GDM1 (cell line): ENCODE data around the gene OR13J1.
A peak's percentile ranks its signal among the peaks of the same experiment; 100 is the strongest.

Source experiments
- DNase-seq: peaks from one replicate; lab custom pipeline; 2025; lab: John Stamatoyannopoulos, UW

OR13J1 gene

DNA sequence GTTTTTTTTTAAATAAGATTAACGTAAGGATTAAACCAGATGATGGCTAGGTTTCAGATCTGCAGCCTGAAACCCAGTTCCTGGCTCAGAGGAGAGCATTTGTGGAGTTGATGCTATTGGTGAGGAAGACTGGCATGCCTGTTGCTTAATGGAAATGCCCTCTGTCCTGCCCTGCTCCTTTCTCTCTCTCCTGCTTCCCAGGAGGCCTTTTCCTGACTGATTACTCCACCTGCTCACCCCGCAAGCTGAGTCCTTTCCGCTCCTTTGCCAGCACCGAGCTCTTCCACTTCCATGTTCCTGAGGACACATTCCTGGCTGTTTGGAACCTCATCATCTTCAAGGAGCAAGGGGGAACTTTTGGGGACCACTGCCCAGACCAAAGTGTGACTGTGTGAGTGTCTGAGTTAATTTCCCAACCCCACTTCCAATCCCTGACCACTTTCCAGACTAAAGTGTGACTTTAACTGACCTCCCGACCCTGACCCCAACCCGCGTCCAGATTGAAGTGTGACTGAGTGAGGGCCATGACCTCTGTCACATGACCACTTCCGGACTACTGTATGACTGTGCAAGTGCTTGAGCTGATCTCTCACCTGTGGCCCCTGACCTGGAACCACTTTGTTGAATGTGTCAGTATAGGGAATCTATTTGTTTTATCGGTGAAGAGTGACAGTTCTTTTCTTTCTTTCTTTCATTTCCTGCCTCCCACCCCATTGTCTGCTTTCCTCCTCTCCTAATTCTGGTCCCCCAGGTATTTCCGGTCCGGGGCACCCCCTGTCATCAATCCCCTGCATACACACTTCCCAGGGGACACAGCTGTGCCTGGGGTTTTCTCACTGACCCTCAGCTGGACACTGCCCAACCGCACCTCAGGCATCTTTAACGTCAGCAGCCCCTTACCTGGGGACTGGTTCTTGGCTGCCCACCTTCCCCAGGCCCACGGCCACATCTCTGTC, 35.7 kb downstream of the OR13J1 start:
- no peak for DNase-seq

GRCh38 chr9:35832814-35833213, 37.4 kb downstream of the OR13J1 start:
- DNase-seq: no peak

- no peak for DNase-seq
These were observed 39.2 kb downstream of the OR13J1 start for GRCh38 chr9:35831040-35831439.

DNA sequence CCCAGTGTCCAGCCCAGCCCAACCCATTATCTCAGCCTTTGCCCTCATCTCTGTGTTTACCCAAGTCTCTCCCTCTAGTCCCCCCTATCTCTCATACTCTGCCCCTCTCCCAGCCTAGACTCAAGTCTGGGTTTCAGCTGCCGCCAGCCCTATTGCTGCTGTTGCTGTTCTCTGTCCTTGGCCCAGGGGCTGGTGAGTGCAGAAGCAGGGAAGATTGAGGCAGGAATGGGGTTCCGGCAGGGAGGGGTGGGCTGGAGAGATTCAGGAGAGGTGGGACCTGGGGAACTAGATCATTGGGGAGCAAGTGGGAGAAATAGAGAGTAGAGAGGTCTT, 40.5 kb downstream of the OR13J1 start:
- no peak for DNase-seq

GRCh38 chr9:35829084-35829763, 41.0 kb downstream of the OR13J1 start, which contains the start of gene TMEM8B:
TSS of gene TMEM8B (plus strand) at chr9:35829228. CDS start at chr9:35829448, 220 bp downstream.
- peak; percentile 79 for DNase-seq

DNA sequence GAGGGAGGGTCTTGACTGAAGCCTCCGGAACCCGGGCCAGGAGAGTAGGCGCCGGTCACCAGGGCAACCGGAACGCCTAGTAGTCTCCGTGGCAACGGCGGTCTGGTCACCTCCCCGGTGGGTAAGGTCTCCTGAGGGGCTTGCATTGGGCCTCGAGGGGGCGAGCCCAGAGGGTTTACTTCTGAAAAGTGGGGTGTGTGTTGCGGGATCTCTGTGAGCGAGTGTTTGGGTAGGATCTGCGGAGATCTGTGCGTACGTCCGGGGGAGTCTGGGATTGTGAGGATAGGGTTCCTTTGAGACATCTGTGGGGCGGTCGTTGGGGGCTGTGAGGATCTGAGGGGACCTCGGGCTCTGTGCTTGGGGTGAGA, 41.5 kb downstream of the OR13J1 start, which contains the start of gene FAM221B:
FAM221B (minus strand) TSS at position 17 of the 368 bp plus-strand sequence. CDS start 2,571 bp downstream, outside the sequence.
- no peak for DNase-seq

DNA sequence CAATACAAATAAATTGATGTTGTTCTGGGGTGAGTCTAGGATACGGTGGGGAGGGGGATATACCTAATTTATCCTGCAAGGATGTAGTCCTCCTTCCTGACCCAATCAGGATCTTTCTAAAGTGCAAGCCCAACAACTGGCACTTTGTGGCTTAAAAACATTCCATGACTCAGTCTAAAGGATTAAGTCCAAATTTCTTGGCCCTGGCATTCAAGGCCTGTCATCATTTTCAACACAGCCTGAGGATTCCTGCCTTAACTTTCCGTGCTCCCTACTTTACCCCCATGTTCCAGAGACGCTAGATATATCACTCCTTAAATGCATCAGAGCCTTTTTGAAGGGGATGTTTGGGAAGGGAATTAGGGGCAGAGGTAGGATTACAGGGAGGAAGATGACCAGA, 42.7 kb downstream of the OR13J1 start:
- no peak for DNase-seq

DNA sequence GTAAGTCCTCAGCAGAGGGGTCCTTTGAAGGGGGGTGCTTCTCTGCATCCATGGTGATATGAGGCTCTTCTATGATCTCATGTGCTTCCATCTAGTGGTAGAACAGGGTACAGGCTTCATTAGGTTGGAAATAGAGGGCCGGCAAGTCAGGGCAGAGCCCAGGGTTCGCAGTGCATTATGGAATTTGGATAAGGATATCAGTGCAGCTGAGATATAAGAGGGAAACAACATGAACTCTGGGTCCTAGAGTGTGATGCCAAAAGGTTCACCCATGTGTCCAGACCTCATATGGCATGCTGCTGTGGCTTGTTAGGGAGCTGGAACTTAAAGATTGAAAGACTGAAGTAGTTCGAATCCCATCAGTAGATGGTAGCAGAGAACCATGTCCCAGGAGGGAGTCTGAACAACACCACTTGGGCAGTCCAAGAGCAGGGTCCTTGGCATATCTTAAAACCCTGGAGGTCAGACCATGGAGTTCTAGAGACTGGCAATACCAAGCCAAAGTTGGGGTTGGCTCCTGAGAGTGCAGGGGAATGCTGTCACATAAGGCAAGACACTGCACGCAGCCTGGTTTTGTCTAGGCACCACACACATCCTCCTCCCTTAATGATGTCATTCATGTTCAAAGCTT, 44.0 kb downstream of the OR13J1 start:
- DNase-seq: peak; percentile 53

- DNase-seq: no peak
These were observed 47.3 kb downstream of the OR13J1 start for GRCh38 chr9:35822926-35823325.

DNA sequence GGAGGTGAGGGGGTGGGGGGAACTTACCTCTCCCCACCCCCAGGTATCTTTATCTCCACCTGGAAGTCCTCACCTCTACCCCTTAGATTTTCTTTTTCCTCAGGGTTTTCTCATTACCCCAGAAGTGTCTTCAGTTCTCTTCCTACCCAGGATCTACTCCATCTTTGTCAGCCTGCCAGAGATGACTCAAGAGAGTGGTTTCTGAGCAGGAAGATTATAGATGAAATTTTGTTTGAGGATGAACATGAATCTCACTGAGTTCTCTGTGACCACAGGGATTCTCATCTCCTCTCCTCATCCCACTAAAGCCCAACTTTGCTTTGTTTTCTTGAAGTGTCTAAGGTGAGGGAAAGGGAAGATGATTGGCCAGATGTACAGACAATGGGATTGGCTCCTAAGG, 50.1 kb downstream of the OR13J1 start:
- DNase-seq: no peak
